Upper lobe of left lung (tissue), 4 donors: ENCODE data around the gene TM4SF1.

Experiments
- EP300 ChIP-seq, 4 donors: sonication (generic); formaldehyde crosslinking; IDR thresholded peaks; one replicate each; pipeline ENCODE4 v1.5.1; 2017; ENCODE audit warnings: antibody characterized with exemption in 4 of 4, control low read depth in 2 of 4
- POLR2A ChIP-seq, 4 donors: fragments of 450-650 bp; IDR thresholded peaks; one replicate each; pipeline ENCODE4 v1.5.1; 2016 to 2017; ENCODE audit warnings: antibody characterized with exemption in 4 of 4, mild to moderate bottlenecking in 2 of 4
- POLR2AphosphoS5 ChIP-seq, 2 donors: sonication (generic); formaldehyde crosslinking; IDR thresholded peaks; one replicate each; pipeline ENCODE4 v1.5.1; 2017; ENCODE audit warnings: antibody characterized with exemption in 2 of 2
- TF ChIP-seq, protein P1 (sequence below), 6 experiments: fragments of 450-650 bp in 4 of 6; fragments of 200-600 bp in 2 of 6; sonication (generic) in 2 of 6; IDR thresholded peaks; one replicate each; pipeline ENCODE4 v1.5.1; 2016 to 2019; ENCODE audit warnings: antibody characterized with exemption in 6 of 6

GRCh38 chr3:149373235-149374125 is 4.0 kb downstream of the TM4SF1 start:
- TF ChIP-seq EP300 (IDR thresholded peaks at IDR 0.05) (peak in 1 of 4 donors; percentile 66), POLR2A (IDR thresholded peaks at IDR 0.05) (no peak), POLR2AphosphoS5 (IDR thresholded peaks at IDR 0.05) (peak in 1 of 2 donors; percentile 58)
- TF ChIP-seq, protein P1, sequence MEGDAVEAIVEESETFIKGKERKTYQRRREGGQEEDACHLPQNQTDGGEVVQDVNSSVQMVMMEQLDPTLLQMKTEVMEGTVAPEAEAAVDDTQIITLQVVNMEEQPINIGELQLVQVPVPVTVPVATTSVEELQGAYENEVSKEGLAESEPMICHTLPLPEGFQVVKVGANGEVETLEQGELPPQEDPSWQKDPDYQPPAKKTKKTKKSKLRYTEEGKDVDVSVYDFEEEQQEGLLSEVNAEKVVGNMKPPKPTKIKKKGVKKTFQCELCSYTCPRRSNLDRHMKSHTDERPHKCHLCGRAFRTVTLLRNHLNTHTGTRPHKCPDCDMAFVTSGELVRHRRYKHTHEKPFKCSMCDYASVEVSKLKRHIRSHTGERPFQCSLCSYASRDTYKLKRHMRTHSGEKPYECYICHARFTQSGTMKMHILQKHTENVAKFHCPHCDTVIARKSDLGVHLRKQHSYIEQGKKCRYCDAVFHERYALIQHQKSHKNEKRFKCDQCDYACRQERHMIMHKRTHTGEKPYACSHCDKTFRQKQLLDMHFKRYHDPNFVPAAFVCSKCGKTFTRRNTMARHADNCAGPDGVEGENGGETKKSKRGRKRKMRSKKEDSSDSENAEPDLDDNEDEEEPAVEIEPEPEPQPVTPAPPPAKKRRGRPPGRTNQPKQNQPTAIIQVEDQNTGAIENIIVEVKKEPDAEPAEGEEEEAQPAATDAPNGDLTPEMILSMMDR (IDR thresholded peaks at IDR 0.05), result no peak
